Activated effector memory CD4-positive, alpha-beta T cell treated with Interleukin-2 at 50 U/mL for 16 hours (primary cell): Measurements from ENCODE around the gene TMEM252.

Experiments
- DNase-seq: peaks from one replicate; pipeline ENCODE4 v3.0.0-alpha.2; 2020

Gene TMEM252

GRCh38 chr9:68538200-68538599 lies 2.5 kb downstream of the TMEM252 start:
- DNase-seq: no peak

GRCh38 chr9:68537616-68537880 lies 3.1 kb downstream of the TMEM252 start:
- no peak for DNase-seq

- DNase-seq: no peak
These were observed 3.6 kb downstream of the TMEM252 start for GRCh38 chr9:68536876-68537615.

- no peak for DNase-seq
These were observed 7.0 kb downstream of the TMEM252 start for GRCh38 chr9:68533678-68534077.

GRCh38 chr9:68532131-68532530 lies 8.6 kb downstream of the TMEM252 start:
- no peak for DNase-seq

GRCh38 chr9:68530618-68531017 lies 10.1 kb downstream of the TMEM252 start:
- no peak for DNase-seq

GRCh38 chr9:68523367-68523936 lies 17.2 kb downstream of the TMEM252 start:
- no peak for DNase-seq

GRCh38 chr9:68522954-68523353 lies 17.7 kb downstream of the TMEM252 start:
- no peak for DNase-seq

- no peak for DNase-seq
These were observed 18.6 kb downstream of the TMEM252 start for GRCh38 chr9:68522131-68522530.

- DNase-seq: no peak
These were observed 25.2 kb downstream of the TMEM252 start for GRCh38 chr9:68515326-68516017.

- DNase-seq: no peak
These were observed 26.7 kb downstream of the TMEM252 start for GRCh38 chr9:68513981-68514380.

GRCh38 chr9:68513385-68513784 lies 27.3 kb downstream of the TMEM252 start:
- DNase-seq: no peak

GRCh38 chr9:68509689-68510088 lies 31.0 kb downstream of the TMEM252 start:
- DNase-seq: no peak

- no peak for DNase-seq
These were observed 32.1 kb downstream of the TMEM252 start for GRCh38 chr9:68508547-68508946.

- no peak for DNase-seq
These were observed 32.9 kb downstream of the TMEM252 start for GRCh38 chr9:68507806-68508145.

- DNase-seq: no peak
These were observed 33.4 kb downstream of the TMEM252 start for GRCh38 chr9:68507130-68507805.

GRCh38 chr9:68506551-68506950 lies 34.1 kb downstream of the TMEM252 start:
- no peak for DNase-seq

- no peak for DNase-seq
These were observed 34.8 kb downstream of the TMEM252 start for GRCh38 chr9:68505681-68506409.

GRCh38 chr9:68502279-68502678 lies 38.4 kb downstream of the TMEM252 start:
- no peak for DNase-seq

GRCh38 chr9:68500457-68501381 lies 40.0 kb downstream of the TMEM252 start:
- DNase-seq: no peak

GRCh38 chr9:68498816-68499215 lies 41.9 kb downstream of the TMEM252 start:
- DNase-seq: no peak

- no peak for DNase-seq
These were observed 43.1 kb downstream of the TMEM252 start for GRCh38 chr9:68497629-68498028.
